ENCODE data around the gene PSMD8.
"Not testable (repeated sequence)": the region's sequence is repeated elsewhere in the genome, so short reads cannot be mapped to it uniquely, and the experiment has no call there.

Gene PSMD8

GRCh38 chr19:38374332-38375097 lies at the start of gene PSMD8:
PSMD8 (plus strand) TSS chr19:38374571; CDS start chr19:38374602, 31 bp downstream.
- peak; percentile 89 for DNase-seq

- no peak for DNase-seq
These were observed 47.8 kb upstream of the PSMD8 start for GRCh38 chr19:38326591-38326990.

- no peak for DNase-seq
These were observed 44.7 kb upstream of the PSMD8 start for GRCh38 chr19:38329651-38330050.

- no peak for DNase-seq
These were observed 42.6 kb upstream of the PSMD8 start for GRCh38 chr19:38331728-38332127.

GRCh38 chr19:38333245-38333644 lies 41.1 kb upstream of the PSMD8 start:
- no peak for DNase-seq

GRCh38 chr19:38335949-38336637 lies 38.3 kb upstream of the PSMD8 start:
- peak; percentile 61 for DNase-seq

- peak; percentile 77 for DNase-seq
These were observed 37.6 kb upstream of the PSMD8 start for GRCh38 chr19:38336638-38337359.

- no peak for DNase-seq
These were observed 37.1 kb upstream of the PSMD8 start for GRCh38 chr19:38337360-38337653.

GRCh38 chr19:38339011-38339410 lies 35.4 kb upstream of the PSMD8 start:
- not testable (repeated sequence) for DNase-seq

- DNase-seq: no peak
These were observed 33.4 kb upstream of the PSMD8 start for GRCh38 chr19:38340927-38341326.

- DNase-seq: no peak
These were observed 27.5 kb upstream of the PSMD8 start for GRCh38 chr19:38346837-38347236.

- DNase-seq: no peak
These were observed 23.5 kb upstream of the PSMD8 start for GRCh38 chr19:38350883-38351282.

- no peak for DNase-seq
These were observed 22.4 kb upstream of the PSMD8 start for GRCh38 chr19:38351865-38352395.

GRCh38 chr19:38352611-38353010 lies 21.8 kb upstream of the PSMD8 start:
- no peak for DNase-seq

GRCh38 chr19:38355728-38356725 lies 18.3 kb upstream of the PSMD8 start:
- no peak for DNase-seq

- no peak for DNase-seq
These were observed 16.3 kb upstream of the PSMD8 start for GRCh38 chr19:38358071-38358470.

GRCh38 chr19:38359242-38360021 lies 14.9 kb upstream of the PSMD8 start:
- no peak for DNase-seq

GRCh38 chr19:38360351-38360750 lies 14.0 kb upstream of the PSMD8 start:
- no peak for DNase-seq

GRCh38 chr19:38360839-38361631 lies 13.3 kb upstream of the PSMD8 start:
- DNase-seq: no peak

GRCh38 chr19:38361633-38362075 lies 12.7 kb upstream of the PSMD8 start:
- no peak for DNase-seq

All from SIG-M5 (cell line).